K562 (cell line): ENCODE data around the gene MATCAP1. TPM values are rescaled to one million over a fixed set of nuclear protein-coding genes. Genes with fewer than 3 reads are reported as not detected.

Source experiments
- ATAC-seq: fragments of 200-7000 bp; cut with Tn5 transposase; 3 replicates; pipeline ENCODE4 v1.9.1; 2020; ENCODE audit warnings: moderate library complexity
- BruUV-seq: library from RNA; stranded (reverse); fragments of 400-500 nt; replicated peaks from 2 replicates; lab custom pipeline; 2021; lab: Mats Ljungman, UMichigan
- CTCF ChIA-PET: fragments of 300-600 bp; formaldehyde crosslinking; extraction: SDS; loops from one replicate; lab custom pipeline; 2021; ENCODE audit warnings: low intra/inter-chr PET ratio; lab: Yijun Ruan, JAX
- POLR2A ChIA-PET: fragments of 300-600, 350-650 bp; sonication (Branson Sonifier 250); formaldehyde crosslinking; extraction: SDS; loops from one replicate; lab custom pipeline; 2021; ENCODE audit warnings: antibody characterized with exemption, inconsistent platforms; lab: Yijun Ruan, JAX
- DNase-seq, 4 experiments: peaks; one replicate each; pipeline versions ENCODE4 v3.0.0 to v3.0.0-alpha.2; 2011 to 2018; ENCODE audit warnings: low spot score in 3 of 4, mixed read lengths in 3 of 4; ENCODE audit errors: extremely low read depth in 1 of 4
- FAIRE-seq: peaks from 2 replicates; lab custom pipeline; 2011; peaks lifted over from hg19 to GRCh38; lab: Jason Lieb, UNC
- H2AFZ ChIP-seq: 2 replicates; pipeline ENCODE4 v1.6.0; 2011; ENCODE audit warnings: low read depth, low read length, control low read depth, inconsistent platforms
- H3K27ac ChIP-seq: fragments of 200-600 bp; 3 replicates; pipeline ENCODE4 v1.8.0; 2011; ENCODE audit warnings: low read depth, mild to moderate bottlenecking, control low read depth, inconsistent platforms, low read length, moderate library complexity, mixed read lengths; ENCODE audit errors: extremely low read depth
- H3K27me3 ChIP-seq, 2 experiments: fragments of 300-600 bp in 1 of 2; 2 replicates in 1 of 2; 3 replicates in 1 of 2; pipeline versions ENCODE4 v1.6.0 to v1.8.0; 2011; ENCODE audit warnings: inconsistent platforms in 2 of 2, low read length in 2 of 2, mild to moderate bottlenecking in 1 of 2, mixed read lengths in 1 of 2, moderate library complexity in 1 of 2; ENCODE audit not compliant: control insufficient read depth in 2 of 2, insufficient read depth in 2 of 2
- H3K36me3 ChIP-seq: fragments of 300-600 bp; 3 replicates; pipeline ENCODE4 v1.8.0; 2011; ENCODE audit warnings: mild to moderate bottlenecking, low read length, inconsistent platforms; ENCODE audit not compliant: control insufficient read depth, insufficient read depth
- H3K4me1 ChIP-seq, 2 experiments: fragments of 200-600 bp in 1 of 2; replicated peaks in 1 of 2; 2 replicates in 1 of 2; 3 replicates in 1 of 2; pipeline versions ENCODE4 v1.5.1 to v1.8.0; 2011; ENCODE audit warnings: inconsistent platforms in 2 of 2, low read length in 2 of 2, mild to moderate bottlenecking in 1 of 2, mixed read lengths in 1 of 2, moderate library complexity in 1 of 2; ENCODE audit not compliant: control insufficient read depth in 2 of 2, insufficient read depth in 2 of 2
- H3K4me2 ChIP-seq: 2 replicates; pipeline ENCODE4 v1.6.1; 2011; ENCODE audit warnings: low read length, control low read depth, inconsistent platforms, mixed read lengths; ENCODE audit not compliant: insufficient read depth
- H3K4me3 ChIP-seq: fragments of 200-600 bp; sonication (generic), shearing (Covaris generic); 2 replicates; pipeline ENCODE4 v1.5.1; 2016; ENCODE audit warnings: control low read depth, inconsistent platforms
- H3K79me2 ChIP-seq: fragments of 200-600 bp; 3 replicates; pipeline ENCODE4 v1.8.0; 2011; ENCODE audit warnings: low read length, inconsistent platforms; ENCODE audit not compliant: control insufficient read depth, insufficient read depth
- H3K9ac ChIP-seq, 2 experiments: 2 replicates each; pipeline versions ENCODE4 v1.6.0 to v1.6.1; 2011; ENCODE audit warnings: low read depth in 2 of 2, low read length in 2 of 2, control low read depth in 1 of 2, inconsistent platforms in 1 of 2, mild to moderate bottlenecking in 1 of 2, mixed read lengths in 1 of 2; ENCODE audit not compliant: insufficient read depth in 1 of 2
- H3K9me1 ChIP-seq: one replicate; pipeline ENCODE4 v1.6.0; 2011; ENCODE audit warnings: inconsistent platforms, mild to moderate bottlenecking, low read length, moderate library complexity; ENCODE audit not compliant: control insufficient read depth, insufficient read depth
- H3K9me3 ChIP-seq: replicated peaks from 2 replicates; pipeline ENCODE4 v1.5.1; 2011; ENCODE audit warnings: low read depth, low read length, inconsistent platforms; ENCODE audit not compliant: control insufficient read depth, insufficient read depth
- H4K20me1 ChIP-seq: replicated peaks from 2 replicates; pipeline ENCODE4 v1.6.1; 2011; ENCODE audit warnings: low read length, inconsistent platforms, mixed read lengths; ENCODE audit not compliant: control insufficient read depth, insufficient read depth
- FIP1L1 ChIP-seq: fragments of 200-400 bp; formaldehyde crosslinking; IDR thresholded peaks from 2 replicates; pipeline ENCODE4 v1.6.1; 2018; ENCODE audit warnings: mild to moderate bottlenecking, low read depth, low read length; ENCODE audit not compliant: poor library complexity, severe bottlenecking
- HMGXB4 ChIP-seq: sonication (generic); formaldehyde crosslinking; IDR thresholded peaks from 2 replicates; pipeline ENCODE4 v1.8.1; 2023; ENCODE audit warnings: mild to moderate bottlenecking, missing genetic modification reagents
- KAT2B ChIP-seq: IDR thresholded peaks from one replicate; pipeline ENCODE4 v1.6.1; 2012; ENCODE audit warnings: low read depth, mild to moderate bottlenecking, control low read depth, inconsistent platforms, low read length, moderate library complexity
- NFXL1 ChIP-seq: fragments of 450-650 bp; formaldehyde crosslinking; IDR thresholded peaks from 2 replicates; pipeline ENCODE4 v1.4.0; 2021; ENCODE audit warnings: mild to moderate bottlenecking
- PKNOX1 ChIP-seq: fragments of 450-650 bp; IDR thresholded peaks from 2 replicates; pipeline ENCODE4 v1.6.1; 2016
- POLR2G ChIP-seq: fragments of 200-400 bp; formaldehyde crosslinking; IDR thresholded peaks from 2 replicates; pipeline ENCODE4 v1.6.1; 2017; ENCODE audit warnings: low read depth, mild to moderate bottlenecking, antibody characterized with exemption, low read length, moderate library complexity
- PRPF4 ChIP-seq: fragments of 200-400 bp; formaldehyde crosslinking; IDR thresholded peaks from one replicate; pipeline ENCODE4 v1.6.1; 2017; ENCODE audit warnings: low read length, low read depth, mild to moderate bottlenecking; ENCODE audit not compliant: insufficient read depth, poor library complexity, severe bottlenecking
- SMAD2 ChIP-seq: fragments of 150-350 bp; IDR thresholded peaks from 2 replicates; pipeline ENCODE4 v1.6.1; 2014; ENCODE audit warnings: low read depth, mild to moderate bottlenecking, low read length
- ZNF134 ChIP-seq: fragments of 250-450 bp; sonication (Bioruptor Pico); conservative IDR thresholded peaks from 2 replicates; pipeline ENCODE4 v1.4.0; 2020
- WGBS: fragments of 100-300 bp; shearing (Covaris generic); methylation state at CpG from one replicate; pipeline ENCODE4 v1.1.6; 2016; ENCODE audit warnings: low coverage, mixed read lengths; ENCODE audit not compliant: insufficient coverage; ENCODE audit errors: missing lambda C conversion rate; 5-methylcytosine and 5-hydroxymethylcytosine counted together
- in situ Hi-C: fragments of 300-500 bp; cut with MboI; formaldehyde crosslinking; loops from 4 replicates; pipeline ENCODE4 v1.15.0; 2018; ENCODE audit warnings: inconsistent platforms, mixed read lengths
- intact Hi-C: fragments of 100-400 bp; cut with micrococcal nuclease; formaldehyde crosslinking; loops from 2 replicates; pipeline ENCODE4 v1.14.2; 2022
- polyA plus RNA-seq, 8 experiments: library from polyadenylated mRNA; depleted of rRNA in 4 of 8; stranded (reverse) in 5 of 8; unstranded in 3 of 8; fragments of >200 nt; fragmentation: Nextera tagmentation in 2 of 8; fragmentation: Illumina TruSeq in 1 of 8; extraction: Ambion mirVana in 2 of 8; extraction: Trizol in 1 of 8; gene quantifications; 2 replicates each; pipeline versions ENCODE4 v1.2.1 to v1.2.3, GENCODE V29; 2011 to 2014; ENCODE audit warnings: inconsistent platforms in 1 of 8, missing spikeins in 1 of 8
- total RNA-seq, 7 experiments: library from RNA; depleted of rRNA in 6 of 7; stranded (reverse); fragments of >200 nt in 6 of 7; fragmentation: Illumina TruSeq in 2 of 7; extraction: Trizol in 2 of 7; gene quantifications; 2 replicates each; pipeline versions ENCODE4 v1.2.1 to v1.2.3, GENCODE V29; 2011 to 2021; ENCODE audit warnings: low replicate concordance in 1 of 7

Gene MATCAP1
- total and polyA plus RNA-seq, 9 of the 15 experiments (the other 6 are each of a cell fraction or from before 2014, with no cell fraction given): 3.4 to 20.5 (median 10.3) TPM

DNA sequence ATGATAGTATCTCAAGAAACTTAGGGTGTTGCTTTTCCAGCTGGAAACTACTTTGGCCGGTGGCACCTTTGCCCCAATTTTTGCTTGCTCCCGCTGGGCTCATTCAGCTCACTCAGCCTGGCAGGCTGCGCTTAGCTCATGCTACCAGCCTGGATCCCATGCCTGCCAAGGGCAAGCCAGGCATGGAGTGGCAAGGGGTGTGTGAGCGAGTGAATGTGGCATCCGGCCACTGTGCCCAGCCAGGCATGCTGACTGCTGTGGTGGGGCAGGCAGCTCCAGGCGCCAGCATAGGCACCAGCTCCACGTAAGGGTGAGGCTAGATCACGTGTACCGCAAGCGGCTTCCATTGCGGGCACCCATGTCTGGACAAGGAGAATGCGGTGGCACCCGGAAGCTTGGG lies 42.4 kb downstream of the MATCAP1 start:
- no peaks in the 10 kb centered on the region for H3K9me3 ChIP-seq
- in situ Hi-C loops: no loop called here
- no peaks in the 10 kb centered on the region for H3K79me2 ChIP-seq
- DNase-seq (no peak), FAIRE-seq (no peak), ATAC-seq (no peak)
- no peak overlapping the region for H3K9ac ChIP-seq
- H3K27ac ChIP-seq: no peak overlapping the region
- over 99% methylated on average over 12 of the region's 13 CpGs for WGBS
- H3K27me3 ChIP-seq: no peaks in the 10 kb centered on the region
- H3K4me2 ChIP-seq: no peak overlapping the region
- peaks cover 95% of the 10 kb centered on the region for H3K36me3 ChIP-seq
- POLR2A ChIA-PET: interaction anchor here (0.6 to 0.8 kb wide), 5 partner anchors 9 to 526 kb away, joined by 3 to 5 read pairs (median 3); partner anchors contain the start of gene B3GNT9
- CTCF ChIA-PET: no interaction called here
- H3K4me3 ChIP-seq: no peak overlapping the region
- TF ChIP-seq POLR2G (peak; percentile 39; the same call in 1 of the 2 replicates), FIP1L1 (no peak), PRPF4 (no peak)
- TF ChIP-seq, all 486 proteins: peak for 1
- Histone ChIP-seq H3K4me1 (no peaks in the 10 kb centered on the region), H4K20me1 (no peaks in the 10 kb centered on the region), H3K9me1 (no peaks in the 10 kb centered on the region), H2AFZ (no peak overlapping the region)
- intact Hi-C loops: no loop called here
- BruUV-seq: no TSS peak

DNA sequence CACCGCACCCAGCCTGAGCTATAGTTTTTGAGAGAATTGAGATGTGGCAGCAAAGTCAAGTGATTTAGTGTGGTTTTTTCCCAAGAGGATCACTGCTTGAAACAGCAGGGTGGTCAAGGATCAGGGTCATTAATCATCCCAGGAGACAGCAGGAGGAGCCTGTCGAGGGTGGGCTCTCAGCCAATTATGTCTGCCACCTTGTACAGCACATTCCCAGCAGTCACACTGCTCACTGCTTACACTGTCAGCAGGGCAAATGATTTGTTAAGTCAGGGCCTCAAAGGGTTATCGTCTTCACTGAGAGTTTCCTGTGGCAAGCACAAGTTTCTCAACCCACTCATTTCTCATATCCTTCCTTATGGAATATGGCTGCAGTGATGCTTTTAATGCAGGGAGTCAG lies 46.2 kb downstream of the MATCAP1 start:
- no peak for DNase-seq
- Histone ChIP-seq H3K4me3 (no peak overlapping the region), H3K79me2 (no peaks in the 10 kb centered on the region), H3K4me1 (no peaks in the 10 kb centered on the region), H2AFZ (no peak overlapping the region), H3K27ac (no peak overlapping the region), H3K9ac (no peak overlapping the region), H3K27me3 (no peaks in the 10 kb centered on the region), H3K36me3 (peaks cover 90% of the 10 kb centered on the region), H4K20me1 (no peaks in the 10 kb centered on the region), H3K9me3 (no peaks in the 10 kb centered on the region), H3K9me1 (no peaks in the 10 kb centered on the region), H3K4me2 (no peak overlapping the region)
- no peak for FAIRE-seq
- CTCF ChIA-PET: no interaction called here
- intact Hi-C loops: no loop called here
- WGBS: 66% methylated on average over 3 of the region's 3 CpGs
- ATAC-seq: no peak
- in situ Hi-C loops: no loop called here
- POLR2A ChIA-PET: interaction anchor here (0.6 to 0.8 kb wide), 3 partner anchors 8 to 94 kb away, joined by 3 read pairs; no protein-coding TSS in a partner anchor
- no TSS peak for BruUV-seq
- no peak for TF ChIP-seq ZNF134 (CRISPR knock-in tag)
- no peak for TF ChIP-seq SMAD2
- TF ChIP-seq HMGXB4 (CRISPR knock-in tag): no peak
- TF ChIP-seq KAT2B: no peak
- TF ChIP-seq NFXL1 (CRISPR knock-in tag): no peak
- peak; percentile 92 for TF ChIP-seq PKNOX1
